Muscle of leg (tissue), 11 donors: ENCODE measurements around the gene MAS1L. TPM values are rescaled to one million over a fixed set of nuclear protein-coding genes. Genes with fewer than 3 reads are reported as not detected.

ENCODE experiments used
- DNase-seq: peaks from one replicate; pipeline ENCODE4 v3.0.0; 2013
- H3K27ac ChIP-seq: one replicate; pipeline ENCODE4 v1.5.1; 2013; ENCODE audit warnings: mild to moderate bottlenecking, low read length, control low read depth
- H3K27me3 ChIP-seq: one replicate; pipeline ENCODE4 v1.6.1; 2013; ENCODE audit warnings: low read length; ENCODE audit not compliant: control insufficient read depth, insufficient read depth
- H3K36me3 ChIP-seq: one replicate; pipeline ENCODE4 v1.6.1; 2013; ENCODE audit warnings: low read length; ENCODE audit not compliant: control insufficient read depth, insufficient read depth
- H3K4me1 ChIP-seq: one replicate; pipeline ENCODE4 v1.6.1; 2013; ENCODE audit warnings: low read length; ENCODE audit not compliant: control insufficient read depth, insufficient read depth
- H3K4me3 ChIP-seq: one replicate; pipeline ENCODE4 v1.5.1; 2013; ENCODE audit warnings: low read length, control low read depth
- H3K9me3 ChIP-seq: replicated peaks from 2 replicates; pipeline ENCODE4 v1.6.1; 2013; ENCODE audit warnings: low read depth, low read length; ENCODE audit not compliant: control insufficient read depth
- WGBS: methylation state at CpG from one replicate; pipeline ENCODE4 v1.1.5; 2013; ENCODE audit warnings: missing lambda C conversion rate; ENCODE audit not compliant: insufficient coverage; 5-methylcytosine and 5-hydroxymethylcytosine counted together
- polyA plus RNA-seq, 8 donors: library from polyadenylated mRNA; unstranded; fragments of 120-200 nt; gene quantifications; one replicate each; pipeline versions ENCODE4 v1.2.1 to v1.2.3, GENCODE V29; 2013; ENCODE audit warnings: inconsistent platforms in 1 of 8, low replicate concordance in 1 of 8; ENCODE audit not compliant: insufficient read length in 8 of 8, insufficient read depth in 1 of 8
- total RNA-seq: library from RNA; stranded (reverse); fragments of 120-200 nt; gene quantifications from one replicate; pipeline ENCODE4 v1.2.4, GENCODE V29; 2013

MAS1L gene
- total and polyA plus RNA-seq, 9 donors = not detected

- no peaks in the 10 kb centered on the region for H3K27me3 ChIP-seq
These were observed 36.9 kb upstream of the MAS1L start for GRCh38 chr6:29524444-29525310.

GRCh38 chr6:29524044-29524443 is 36.3 kb upstream of the MAS1L start:
- no CpG with 5 or more reads among the region's 2 CpGs for WGBS

More at GRCh38 chr6:29524444-29525310, 36.9 kb upstream of the MAS1L start:
- WGBS = 79% methylated on average over 5 of the region's 7 CpGs
- Histone ChIP-seq H3K9me3 (no peaks in the 10 kb centered on the region), H3K4me3 (no peak overlapping the region), H3K27ac (no peak overlapping the region), H3K36me3 (no peaks in the 10 kb centered on the region), H3K4me1 (no peaks in the 10 kb centered on the region)
- no peak for DNase-seq

GRCh38 chr6:29522227-29522626 is 34.5 kb upstream of the MAS1L start:
- no peak for DNase-seq
- Histone ChIP-seq H3K4me3 (no peak overlapping the region), H3K36me3 (no peaks in the 10 kb centered on the region), H3K27me3 (no peaks in the 10 kb centered on the region), H3K4me1 (no peaks in the 10 kb centered on the region), H3K27ac (no peak overlapping the region), H3K9me3 (no peaks in the 10 kb centered on the region)
- WGBS = no CpG with 5 or more reads among the region's 2 CpGs

More at GRCh38 chr6:29524044-29524443, 36.3 kb upstream of the MAS1L start:
- H3K9me3 ChIP-seq = no peaks in the 10 kb centered on the region
- no peak overlapping the region for H3K27ac ChIP-seq
- DNase-seq = no peak
- no peaks in the 10 kb centered on the region for H3K36me3 ChIP-seq
- no peaks in the 10 kb centered on the region for H3K27me3 ChIP-seq
- no peaks in the 10 kb centered on the region for H3K4me1 ChIP-seq
- no peak overlapping the region for H3K4me3 ChIP-seq

- no peaks in the 10 kb centered on the region for H3K36me3 ChIP-seq
- no peaks in the 10 kb centered on the region for H3K4me1 ChIP-seq
- H3K4me3 ChIP-seq = no peak overlapping the region
- no peak overlapping the region for H3K27ac ChIP-seq
- WGBS = 61% methylated on average over 6 of the region's 8 CpGs
- no peaks in the 10 kb centered on the region for H3K9me3 ChIP-seq
- DNase-seq = no peak
- H3K27me3 ChIP-seq = no peaks in the 10 kb centered on the region
These were observed 33.4 kb upstream of the MAS1L start for GRCh38 chr6:29521006-29521680.

- Histone ChIP-seq H3K4me1 (no peaks in the 10 kb centered on the region), H3K27ac (no peak overlapping the region)
- DNase-seq = no peak
These were observed 32.5 kb upstream of the MAS1L start for GRCh38 chr6:29520232-29520631.

GRCh38 chr6:29519291-29520010 is 31.7 kb upstream of the MAS1L start:
- no peaks in the 10 kb centered on the region for H3K36me3 ChIP-seq
- 77% methylated on average over 5 of the region's 6 CpGs for WGBS
- no peak for DNase-seq
- H3K27ac ChIP-seq = no peak overlapping the region
- no peak overlapping the region for H3K4me3 ChIP-seq
- no peaks in the 10 kb centered on the region for H3K27me3 ChIP-seq
- no peaks in the 10 kb centered on the region for H3K9me3 ChIP-seq
- H3K4me1 ChIP-seq = no peaks in the 10 kb centered on the region

More at GRCh38 chr6:29520232-29520631, 32.5 kb upstream of the MAS1L start:
- no peaks in the 10 kb centered on the region for H3K27me3 ChIP-seq
- no peak overlapping the region for H3K4me3 ChIP-seq
- H3K9me3 ChIP-seq = no peaks in the 10 kb centered on the region
- WGBS = 63% methylated on average over 2 of the region's 4 CpGs
- no peaks in the 10 kb centered on the region for H3K36me3 ChIP-seq

GRCh38 chr6:29517728-29518440 is 30.1 kb upstream of the MAS1L start:
- no peak for DNase-seq
- Histone ChIP-seq H3K4me3 (no peak overlapping the region), H3K27me3 (no peaks in the 10 kb centered on the region), H3K9me3 (no peaks in the 10 kb centered on the region), H3K27ac (no peak overlapping the region), H3K36me3 (no peaks in the 10 kb centered on the region), H3K4me1 (no peaks in the 10 kb centered on the region)
- WGBS = 74% methylated on average over 4 of the region's 7 CpGs

GRCh38 chr6:29517245-29517644 is 29.5 kb upstream of the MAS1L start:
- Histone ChIP-seq H3K27ac (no peak overlapping the region), H3K4me3 (no peak overlapping the region), H3K27me3 (no peaks in the 10 kb centered on the region), H3K36me3 (no peaks in the 10 kb centered on the region), H3K4me1 (no peaks in the 10 kb centered on the region), H3K9me3 (no peaks in the 10 kb centered on the region)
- WGBS = no CpG with 5 or more reads among the region's 1 CpG
- no peak for DNase-seq

GRCh38 chr6:29516108-29516507 is 28.4 kb upstream of the MAS1L start:
- no peaks in the 10 kb centered on the region for H3K9me3 ChIP-seq
- H3K27ac ChIP-seq = no peak overlapping the region
- H3K4me1 ChIP-seq = no peaks in the 10 kb centered on the region
- H3K27me3 ChIP-seq = no peaks in the 10 kb centered on the region
- no peak for DNase-seq
- no peaks in the 10 kb centered on the region for H3K36me3 ChIP-seq
- 8% methylated on average over 2 of the region's 6 CpGs for WGBS
- H3K4me3 ChIP-seq = no peak overlapping the region
